GM23338 (cell line): Measurements from ENCODE around the gene FRS2. TPM values are rescaled to one million over a fixed set of nuclear protein-coding genes. Genes with fewer than 3 reads are reported as not detected.

Experiments used
- ATAC-seq: fragments of 200-7000 bp; cut with Tn5 transposase; 3 replicates; pipeline ENCODE4 v1.9.1; 2020
- DNase-seq: peaks from one replicate; pipeline ENCODE4 v3.0.0-alpha.2; 2015; ENCODE audit warnings: low spot score
- H2AFZ ChIP-seq: fragments of 200-600 bp; sonication (generic); 2 replicates; pipeline ENCODE4 v1.8.0; 2016; ENCODE audit warnings: antibody characterized with exemption, mild to moderate bottlenecking, moderate library complexity
- H3F3A ChIP-seq: fragments of 200-600 bp; sonication (generic); replicated peaks from 2 replicates; pipeline ENCODE4 v1.8.0; 2017; ENCODE audit warnings: antibody characterized with exemption, mixed run types, low read depth
- H3K27ac ChIP-seq: fragments of 200-600 bp; sonication (generic); 2 replicates; pipeline ENCODE4 v1.6.1; 2016; ENCODE audit warnings: low read depth
- H3K27me3 ChIP-seq: fragments of 200-600 bp; sonication (generic); 2 replicates; pipeline ENCODE4 v1.8.0; 2016; ENCODE audit warnings: mild to moderate bottlenecking, mixed run types, moderate library complexity; ENCODE audit not compliant: insufficient read depth
- H3K36me3 ChIP-seq: fragments of 200-600 bp; sonication (generic); 2 replicates; pipeline ENCODE4 v1.8.0; 2016; ENCODE audit warnings: mild to moderate bottlenecking; ENCODE audit not compliant: insufficient read depth
- H3K4me1 ChIP-seq: fragments of 200-600 bp; sonication (generic); 2 replicates; pipeline ENCODE4 v1.8.0; 2016; ENCODE audit warnings: mild to moderate bottlenecking, moderate library complexity; ENCODE audit not compliant: insufficient read depth
- H3K4me2 ChIP-seq: fragments of 200-600 bp; sonication (generic); 2 replicates; pipeline ENCODE4 v1.7.1; 2017; ENCODE audit warnings: mixed run types
- H3K4me3 ChIP-seq: fragments of 200-600 bp; sonication (generic); 2 replicates; pipeline ENCODE4 v1.6.1; 2016; ENCODE audit warnings: mixed run types
- H3K79me2 ChIP-seq: fragments of 200-600 bp; sonication (generic); replicated peaks from 2 replicates; pipeline ENCODE4 v1.8.0; 2017; ENCODE audit warnings: mild to moderate bottlenecking; ENCODE audit not compliant: insufficient read depth
- H3K9me2 ChIP-seq: fragments of 200-600 bp; sonication (generic); 2 replicates; pipeline ENCODE4 v1.8.0; 2017; ENCODE audit not compliant: insufficient read depth
- H4K20me1 ChIP-seq: fragments of 200-600 bp; sonication (generic); replicated peaks from 2 replicates; pipeline ENCODE4 v1.8.0; 2017; ENCODE audit warnings: mild to moderate bottlenecking; ENCODE audit not compliant: insufficient read depth
- H3K27ac Mint-ChIP-seq: 2 replicates; pipeline ENCODE4 v1.8.0; 2020; ENCODE audit warnings: inconsistent platforms, mild to moderate bottlenecking, moderate library complexity, mixed read lengths
- H3K27me3 Mint-ChIP-seq: 3 replicates; pipeline ENCODE4 v1.8.0; 2022; ENCODE audit warnings: low read depth, mild to moderate bottlenecking, moderate library complexity, mixed read lengths, inconsistent platforms; ENCODE audit not compliant: insufficient read depth, poor library complexity
- H3K36me3 Mint-ChIP-seq: 3 replicates; pipeline ENCODE4 v1.8.0; 2021; ENCODE audit warnings: low read depth, mild to moderate bottlenecking, inconsistent platforms, moderate library complexity, mixed read lengths
- H3K4me1 Mint-ChIP-seq: 3 replicates; pipeline ENCODE4 v1.8.0; 2020; ENCODE audit warnings: mild to moderate bottlenecking, inconsistent platforms, mixed read lengths
- H3K4me3 Mint-ChIP-seq: 3 replicates; pipeline ENCODE4 v1.8.0; 2021; ENCODE audit warnings: moderate library complexity, mild to moderate bottlenecking, inconsistent platforms, mixed read lengths
- H3K9me3 Mint-ChIP-seq: 3 replicates; pipeline ENCODE4 v1.8.0; 2020; ENCODE audit warnings: moderate library complexity, mild to moderate bottlenecking, inconsistent platforms, mixed read lengths
- CREB1 ChIP-seq: fragments of 250-450 bp; sonication (Bioruptor Pico); IDR thresholded peaks from 2 replicates; pipeline ENCODE4 v1.5.0; 2020; ENCODE audit warnings: low read depth, mild to moderate bottlenecking, moderate library complexity
- EZH2 ChIP-seq: fragments of 200-600 bp; sonication (generic); IDR thresholded peaks from one replicate; pipeline ENCODE4 v1.8.0; 2017; ENCODE audit warnings: antibody characterized with exemption, mild to moderate bottlenecking, low read depth; ENCODE audit not compliant: unreplicated experiment
- EZH2phosphoT487 ChIP-seq: fragments of 200-600 bp; sonication (generic); IDR thresholded peaks from one replicate; pipeline ENCODE4 v1.8.1; 2018; ENCODE audit warnings: antibody characterized with exemption; ENCODE audit not compliant: unreplicated experiment
- JUNB ChIP-seq: IDR thresholded peaks from one replicate; pipeline ENCODE4 v1.6.1; 2016; ENCODE audit warnings: antibody characterized with exemption; ENCODE audit not compliant: unreplicated experiment
- NANOG ChIP-seq: IDR thresholded peaks from 2 replicates; pipeline ENCODE4 v1.6.1; 2016; ENCODE audit warnings: antibody characterized with exemption, borderline replicate concordance
- POLR2AphosphoS5 ChIP-seq: IDR thresholded peaks from 2 replicates; pipeline ENCODE4 v1.6.1; 2016; ENCODE audit warnings: antibody characterized with exemption, low read depth
- STAT1 ChIP-seq: IDR thresholded peaks from one replicate; pipeline ENCODE4 v1.6.1; 2016; ENCODE audit warnings: antibody characterized with exemption; ENCODE audit not compliant: unreplicated experiment
- ZNF114 ChIP-seq: fragments of 250-450 bp; sonication (Bioruptor Pico); IDR thresholded peaks from 2 replicates; pipeline ENCODE4 v1.5.0; 2020; ENCODE audit warnings: mild to moderate bottlenecking, moderate library complexity
- ZNF331 ChIP-seq: fragments of 250-450 bp; sonication (Bioruptor Pico); IDR thresholded peaks from 2 replicates; pipeline ENCODE4 v1.5.0; 2020; ENCODE audit warnings: low read depth, mild to moderate bottlenecking, moderate library complexity
- polyA plus RNA-seq: library from polyadenylated mRNA; unstranded; fragments of >200 nt; fragmentation: Nextera tagmentation; extraction: Ambion mirVana; gene quantifications from 2 replicates; pipeline ENCODE4 v1.2.1, GENCODE V29; 2016
- total RNA-seq: library from RNA; depleted of rRNA; stranded (reverse); fragments of >200 nt; shearing (Covaris generic); gene quantifications from 2 replicates; pipeline ENCODE4 v1.2.3, GENCODE V29; 2014
- TF ChIP-seq, protein P1 (sequence below), 2 experiments: fragments of 200-600 bp in 1 of 2; sonication (generic) in 1 of 2; conservative IDR thresholded peaks; 2 replicates each; pipeline versions ENCODE4 v1.5.1 to v1.6.1; 2016 to 2017; ENCODE audit warnings: antibody characterized with exemption in 2 of 2, low read depth in 2 of 2, mild to moderate bottlenecking in 2 of 2, moderate library complexity in 1 of 2
- TF ChIP-seq, protein P2 (sequence below): IDR thresholded peaks from one replicate; pipeline ENCODE4 v1.6.1; 2018; ENCODE audit warnings: antibody characterized with exemption; ENCODE audit not compliant: unreplicated experiment
- TF ChIP-seq, protein P3 (sequence below): fragments of 250-450 bp; sonication (Bioruptor Pico); IDR thresholded peaks from 2 replicates; pipeline ENCODE4 v1.5.0; 2020; ENCODE audit warnings: mild to moderate bottlenecking, moderate library complexity
- TF ChIP-seq, protein P4 (sequence below): IDR thresholded peaks from 2 replicates; pipeline ENCODE4 v1.6.1; 2016; ENCODE audit warnings: antibody characterized with exemption

The FRS2 gene
- total and polyA plus RNA-seq, 2 experiments from 2014 or later = 34.3 to 45.0 TPM

DNA sequence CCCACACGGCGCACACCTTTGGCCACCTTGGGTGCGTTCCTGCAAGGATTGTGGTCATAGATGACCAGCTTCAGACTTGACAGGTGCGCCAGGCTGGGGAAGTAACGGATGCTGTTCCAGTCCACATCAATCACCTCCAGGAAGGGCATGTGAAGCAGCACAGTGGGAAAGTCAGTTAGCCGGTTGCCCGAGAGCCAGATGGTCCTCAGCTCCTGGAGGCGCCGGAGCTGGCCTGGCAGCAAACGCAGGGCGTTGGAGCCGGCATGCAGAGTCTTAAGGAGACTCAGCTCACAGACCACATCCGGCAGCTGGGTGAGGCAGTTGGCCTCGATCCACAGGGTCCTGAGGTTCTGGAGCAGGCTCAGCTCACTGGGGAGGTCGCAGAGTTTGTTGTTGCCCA lies 139.9 kb downstream of the FRS2 start:
- ATAC-seq (no peak), DNase-seq (no peak)
- Histone ChIP-seq H3K9me2 (no peaks in the 10 kb centered on the region), H3K4me3 (no peak overlapping the region), H3K4me2 (no peak overlapping the region), H3F3A (no peaks in the 10 kb centered on the region), H3K79me2 (no peaks in the 10 kb centered on the region), H2AFZ (peak overlapping the region; percentile 52; the same call in 1 of the 2 replicates), H4K20me1 (no peaks in the 10 kb centered on the region), H3K36me3 (no peaks in the 10 kb centered on the region), H3K4me1 (no peaks in the 10 kb centered on the region), H3K27me3 (no peaks in the 10 kb centered on the region), H3K27ac (no peak overlapping the region)
- Mint-ChIP-seq H3K27ac (no peak overlapping the region), H3K9me3 (no peaks in the 10 kb centered on the region), H3K27me3 (peaks cover 4% of the 10 kb centered on the region), H3K36me3 (no peaks in the 10 kb centered on the region), H3K4me1 (no peaks in the 10 kb centered on the region), H3K4me3 (no peak overlapping the region)
- no peak for TF ChIP-seq EZH2phosphoT487
- no peak for TF ChIP-seq CREB1
- TF ChIP-seq, protein P1, sequence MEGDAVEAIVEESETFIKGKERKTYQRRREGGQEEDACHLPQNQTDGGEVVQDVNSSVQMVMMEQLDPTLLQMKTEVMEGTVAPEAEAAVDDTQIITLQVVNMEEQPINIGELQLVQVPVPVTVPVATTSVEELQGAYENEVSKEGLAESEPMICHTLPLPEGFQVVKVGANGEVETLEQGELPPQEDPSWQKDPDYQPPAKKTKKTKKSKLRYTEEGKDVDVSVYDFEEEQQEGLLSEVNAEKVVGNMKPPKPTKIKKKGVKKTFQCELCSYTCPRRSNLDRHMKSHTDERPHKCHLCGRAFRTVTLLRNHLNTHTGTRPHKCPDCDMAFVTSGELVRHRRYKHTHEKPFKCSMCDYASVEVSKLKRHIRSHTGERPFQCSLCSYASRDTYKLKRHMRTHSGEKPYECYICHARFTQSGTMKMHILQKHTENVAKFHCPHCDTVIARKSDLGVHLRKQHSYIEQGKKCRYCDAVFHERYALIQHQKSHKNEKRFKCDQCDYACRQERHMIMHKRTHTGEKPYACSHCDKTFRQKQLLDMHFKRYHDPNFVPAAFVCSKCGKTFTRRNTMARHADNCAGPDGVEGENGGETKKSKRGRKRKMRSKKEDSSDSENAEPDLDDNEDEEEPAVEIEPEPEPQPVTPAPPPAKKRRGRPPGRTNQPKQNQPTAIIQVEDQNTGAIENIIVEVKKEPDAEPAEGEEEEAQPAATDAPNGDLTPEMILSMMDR (conservative IDR thresholded peaks at IDR 0.05; ENCODE audit: low read depth in 2 of 2) = no peak
- TF ChIP-seq, protein P2, sequence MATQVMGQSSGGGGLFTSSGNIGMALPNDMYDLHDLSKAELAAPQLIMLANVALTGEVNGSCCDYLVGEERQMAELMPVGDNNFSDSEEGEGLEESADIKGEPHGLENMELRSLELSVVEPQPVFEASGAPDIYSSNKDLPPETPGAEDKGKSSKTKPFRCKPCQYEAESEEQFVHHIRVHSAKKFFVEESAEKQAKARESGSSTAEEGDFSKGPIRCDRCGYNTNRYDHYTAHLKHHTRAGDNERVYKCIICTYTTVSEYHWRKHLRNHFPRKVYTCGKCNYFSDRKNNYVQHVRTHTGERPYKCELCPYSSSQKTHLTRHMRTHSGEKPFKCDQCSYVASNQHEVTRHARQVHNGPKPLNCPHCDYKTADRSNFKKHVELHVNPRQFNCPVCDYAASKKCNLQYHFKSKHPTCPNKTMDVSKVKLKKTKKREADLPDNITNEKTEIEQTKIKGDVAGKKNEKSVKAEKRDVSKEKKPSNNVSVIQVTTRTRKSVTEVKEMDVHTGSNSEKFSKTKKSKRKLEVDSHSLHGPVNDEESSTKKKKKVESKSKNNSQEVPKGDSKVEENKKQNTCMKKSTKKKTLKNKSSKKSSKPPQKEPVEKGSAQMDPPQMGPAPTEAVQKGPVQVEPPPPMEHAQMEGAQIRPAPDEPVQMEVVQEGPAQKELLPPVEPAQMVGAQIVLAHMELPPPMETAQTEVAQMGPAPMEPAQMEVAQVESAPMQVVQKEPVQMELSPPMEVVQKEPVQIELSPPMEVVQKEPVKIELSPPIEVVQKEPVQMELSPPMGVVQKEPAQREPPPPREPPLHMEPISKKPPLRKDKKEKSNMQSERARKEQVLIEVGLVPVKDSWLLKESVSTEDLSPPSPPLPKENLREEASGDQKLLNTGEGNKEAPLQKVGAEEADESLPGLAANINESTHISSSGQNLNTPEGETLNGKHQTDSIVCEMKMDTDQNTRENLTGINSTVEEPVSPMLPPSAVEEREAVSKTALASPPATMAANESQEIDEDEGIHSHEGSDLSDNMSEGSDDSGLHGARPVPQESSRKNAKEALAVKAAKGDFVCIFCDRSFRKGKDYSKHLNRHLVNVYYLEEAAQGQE = no peak
- TF ChIP-seq, protein P3, sequence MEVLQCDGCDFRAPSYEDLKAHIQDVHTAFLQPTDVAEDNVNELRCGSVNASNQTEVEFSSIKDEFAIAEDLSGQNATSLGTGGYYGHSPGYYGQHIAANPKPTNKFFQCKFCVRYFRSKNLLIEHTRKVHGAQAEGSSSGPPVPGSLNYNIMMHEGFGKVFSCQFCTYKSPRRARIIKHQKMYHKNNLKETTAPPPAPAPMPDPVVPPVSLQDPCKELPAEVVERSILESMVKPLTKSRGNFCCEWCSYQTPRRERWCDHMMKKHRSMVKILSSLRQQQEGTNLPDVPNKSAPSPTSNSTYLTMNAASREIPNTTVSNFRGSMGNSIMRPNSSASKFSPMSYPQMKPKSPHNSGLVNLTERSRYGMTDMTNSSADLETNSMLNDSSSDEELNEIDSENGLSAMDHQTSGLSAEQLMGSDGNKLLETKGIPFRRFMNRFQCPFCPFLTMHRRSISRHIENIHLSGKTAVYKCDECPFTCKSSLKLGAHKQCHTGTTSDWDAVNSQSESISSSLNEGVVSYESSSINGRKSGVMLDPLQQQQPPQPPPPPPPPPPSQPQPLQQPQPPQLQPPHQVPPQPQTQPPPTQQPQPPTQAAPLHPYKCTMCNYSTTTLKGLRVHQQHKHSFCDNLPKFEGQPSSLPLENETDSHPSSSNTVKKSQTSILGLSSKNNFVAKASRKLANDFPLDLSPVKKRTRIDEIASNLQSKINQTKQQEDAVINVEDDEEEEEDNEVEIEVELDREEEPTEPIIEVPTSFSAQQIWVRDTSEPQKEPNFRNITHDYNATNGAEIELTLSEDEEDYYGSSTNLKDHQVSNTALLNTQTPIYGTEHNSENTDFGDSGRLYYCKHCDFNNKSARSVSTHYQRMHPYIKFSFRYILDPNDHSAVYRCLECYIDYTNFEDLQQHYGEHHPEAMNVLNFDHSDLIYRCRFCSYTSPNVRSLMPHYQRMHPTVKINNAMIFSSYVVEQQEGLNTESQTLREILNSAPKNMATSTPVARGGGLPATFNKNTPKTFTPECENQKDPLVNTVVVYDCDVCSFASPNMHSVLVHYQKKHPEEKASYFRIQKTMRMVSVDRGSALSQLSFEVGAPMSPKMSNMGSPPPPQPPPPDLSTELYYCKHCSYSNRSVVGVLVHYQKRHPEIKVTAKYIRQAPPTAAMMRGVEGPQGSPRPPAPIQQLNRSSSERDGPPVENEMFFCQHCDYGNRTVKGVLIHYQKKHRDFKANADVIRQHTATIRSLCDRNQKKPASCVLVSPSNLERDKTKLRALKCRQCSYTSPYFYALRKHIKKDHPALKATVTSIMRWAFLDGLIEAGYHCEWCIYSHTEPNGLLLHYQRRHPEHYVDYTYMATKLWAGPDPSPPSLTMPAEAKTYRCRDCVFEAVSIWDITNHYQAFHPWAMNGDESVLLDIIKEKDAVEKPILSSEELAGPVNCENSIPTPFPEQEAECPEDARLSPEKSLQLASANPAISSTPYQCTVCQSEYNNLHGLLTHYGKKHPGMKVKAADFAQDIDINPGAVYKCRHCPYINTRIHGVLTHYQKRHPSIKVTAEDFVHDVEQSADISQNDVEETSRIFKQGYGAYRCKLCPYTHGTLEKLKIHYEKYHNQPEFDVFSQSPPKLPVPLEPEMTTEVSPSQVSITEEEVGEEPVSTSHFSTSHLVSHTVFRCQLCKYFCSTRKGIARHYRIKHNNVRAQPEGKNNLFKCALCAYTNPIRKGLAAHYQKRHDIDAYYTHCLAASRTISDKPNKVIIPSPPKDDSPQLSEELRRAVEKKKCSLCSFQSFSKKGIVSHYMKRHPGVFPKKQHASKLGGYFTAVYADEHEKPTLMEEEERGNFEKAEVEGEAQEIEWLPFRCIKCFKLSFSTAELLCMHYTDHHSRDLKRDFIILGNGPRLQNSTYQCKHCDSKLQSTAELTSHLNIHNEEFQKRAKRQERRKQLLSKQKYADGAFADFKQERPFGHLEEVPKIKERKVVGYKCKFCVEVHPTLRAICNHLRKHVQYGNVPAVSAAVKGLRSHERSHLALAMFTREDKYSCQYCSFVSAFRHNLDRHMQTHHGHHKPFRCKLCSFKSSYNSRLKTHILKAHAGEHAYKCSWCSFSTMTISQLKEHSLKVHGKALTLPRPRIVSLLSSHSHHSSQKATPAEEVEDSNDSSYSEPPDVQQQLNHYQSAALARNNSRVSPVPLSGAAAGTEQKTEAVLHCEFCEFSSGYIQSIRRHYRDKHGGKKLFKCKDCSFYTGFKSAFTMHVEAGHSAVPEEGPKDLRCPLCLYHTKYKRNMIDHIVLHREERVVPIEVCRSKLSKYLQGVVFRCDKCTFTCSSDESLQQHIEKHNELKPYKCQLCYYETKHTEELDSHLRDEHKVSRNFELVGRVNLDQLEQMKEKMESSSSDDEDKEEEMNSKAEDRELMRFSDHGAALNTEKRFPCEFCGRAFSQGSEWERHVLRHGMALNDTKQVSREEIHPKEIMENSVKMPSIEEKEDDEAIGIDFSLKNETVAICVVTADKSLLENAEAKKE = no peak
- TF ChIP-seq STAT1 = no peak
- no peak for TF ChIP-seq POLR2AphosphoS5
- TF ChIP-seq, protein P4, sequence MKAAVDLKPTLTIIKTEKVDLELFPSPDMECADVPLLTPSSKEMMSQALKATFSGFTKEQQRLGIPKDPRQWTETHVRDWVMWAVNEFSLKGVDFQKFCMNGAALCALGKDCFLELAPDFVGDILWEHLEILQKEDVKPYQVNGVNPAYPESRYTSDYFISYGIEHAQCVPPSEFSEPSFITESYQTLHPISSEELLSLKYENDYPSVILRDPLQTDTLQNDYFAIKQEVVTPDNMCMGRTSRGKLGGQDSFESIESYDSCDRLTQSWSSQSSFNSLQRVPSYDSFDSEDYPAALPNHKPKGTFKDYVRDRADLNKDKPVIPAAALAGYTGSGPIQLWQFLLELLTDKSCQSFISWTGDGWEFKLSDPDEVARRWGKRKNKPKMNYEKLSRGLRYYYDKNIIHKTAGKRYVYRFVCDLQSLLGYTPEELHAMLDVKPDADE = no peak
- TF ChIP-seq JUNB = no peak
- TF ChIP-seq ZNF331 = no peak
- no peak for TF ChIP-seq EZH2
- no peak for TF ChIP-seq NANOG
- no peak for TF ChIP-seq ZNF114 (CRISPR knock-in tag)
